ENCODE results near the gene ARHGAP40.

Gene ARHGAP40

GRCh38 chr20:38558596-38559360, 42.8 kb upstream of the ARHGAP40 start:
- Histone ChIP-seq H3K4me3 (ENCODE audit: low read depth, low read length) (no peak overlapping the region), H3K4me1 (no peaks in the 10 kb centered on the region), H3K9me3 (ENCODE audit: control insufficient read depth, low read length) (no peaks in the 10 kb centered on the region), H3K79me2 (no peaks in the 10 kb centered on the region), H2AFZ (no peak overlapping the region), H3K27me3 (ENCODE audit: control insufficient read depth, insufficient read depth, low read length) (no peaks in the 10 kb centered on the region), H3K36me3 (ENCODE audit: control insufficient read depth, insufficient read depth, low read length) (no peaks in the 10 kb centered on the region), H3K27ac (no peak overlapping the region), H3K9ac (no peak overlapping the region), H3K4me2 (ENCODE audit: low read length) (no peak overlapping the region)
- no peak for TF ChIP-seq CTCF (IDR thresholded peaks at IDR 0.05)

- no peaks in the 10 kb centered on the region for H3K79me2 ChIP-seq
- H3K27ac ChIP-seq, result no peak overlapping the region
- no peaks in the 10 kb centered on the region for H3K4me1 ChIP-seq
- H3K4me3 ChIP-seq (ENCODE audit: low read depth, low read length), result no peak overlapping the region
- H2AFZ ChIP-seq, result no peak overlapping the region
- no peaks in the 10 kb centered on the region for H3K9me3 ChIP-seq (ENCODE audit: control insufficient read depth, low read length)
- no peaks in the 10 kb centered on the region for H3K27me3 ChIP-seq (ENCODE audit: control insufficient read depth, insufficient read depth, low read length)
- no peaks in the 10 kb centered on the region for H3K36me3 ChIP-seq (ENCODE audit: control insufficient read depth, insufficient read depth, low read length)
- no peak for TF ChIP-seq CTCF (IDR thresholded peaks at IDR 0.05)
- H3K9ac ChIP-seq, result no peak overlapping the region
- H3K4me2 ChIP-seq (ENCODE audit: low read length), result no peak overlapping the region
Observed at GRCh38 chr20:38559764-38560163, 41.8 kb upstream of the ARHGAP40 start.

GRCh38 chr20:38563802-38564431, 37.7 kb upstream of the ARHGAP40 start:
- Histone ChIP-seq H3K79me2 (no peaks in the 10 kb centered on the region), H3K36me3 (ENCODE audit: control insufficient read depth, insufficient read depth, low read length) (no peaks in the 10 kb centered on the region), H3K27ac (no peak overlapping the region), H3K4me2 (ENCODE audit: low read length) (no peak overlapping the region), H3K27me3 (ENCODE audit: control insufficient read depth, insufficient read depth, low read length) (no peaks in the 10 kb centered on the region), H3K9me3 (ENCODE audit: control insufficient read depth, low read length) (no peaks in the 10 kb centered on the region), H3K4me3 (ENCODE audit: low read depth, low read length) (no peak overlapping the region), H3K9ac (no peak overlapping the region), H2AFZ (no peak overlapping the region), H3K4me1 (no peaks in the 10 kb centered on the region)
- no peak for TF ChIP-seq CTCF (IDR thresholded peaks at IDR 0.05)

- Histone ChIP-seq H3K27ac (no peak overlapping the region), H3K27me3 (ENCODE audit: control insufficient read depth, insufficient read depth, low read length) (no peaks in the 10 kb centered on the region), H3K36me3 (ENCODE audit: control insufficient read depth, insufficient read depth, low read length) (no peaks in the 10 kb centered on the region), H2AFZ (no peak overlapping the region), H3K79me2 (no peaks in the 10 kb centered on the region), H3K9me3 (ENCODE audit: control insufficient read depth, low read length) (no peaks in the 10 kb centered on the region), H3K4me2 (ENCODE audit: low read length) (no peak overlapping the region), H3K9ac (no peak overlapping the region), H3K4me1 (no peaks in the 10 kb centered on the region), H3K4me3 (ENCODE audit: low read depth, low read length) (no peak overlapping the region)
- TF ChIP-seq CTCF (IDR thresholded peaks at IDR 0.05), result no peak
Observed at GRCh38 chr20:38564680-38565079, 36.9 kb upstream of the ARHGAP40 start.
